IPS-20b (cell line): ENCODE results near the gene GDF11.

Experiments
- H3K27ac ChIP-seq: one replicate; pipeline ENCODE4 v1.5.1; 2013; ENCODE audit warnings: low read length
- H3K27me3 ChIP-seq: 2 replicates; pipeline ENCODE4 v1.6.1; 2013; ENCODE audit warnings: mild to moderate bottlenecking, low read length, inconsistent platforms; ENCODE audit not compliant: insufficient read depth
- H3K36me3 ChIP-seq: 2 replicates; pipeline ENCODE4 v1.6.1; 2013; ENCODE audit warnings: low read depth, mild to moderate bottlenecking, inconsistent platforms, low read length, moderate library complexity; ENCODE audit not compliant: insufficient read depth
- H3K4me1 ChIP-seq: 2 replicates; pipeline ENCODE4 v1.6.1; 2013; ENCODE audit warnings: mild to moderate bottlenecking, control low read depth, inconsistent platforms, low read length, moderate library complexity; ENCODE audit not compliant: insufficient read depth
- H3K4me3 ChIP-seq: 2 replicates; pipeline ENCODE4 v1.5.1; 2013; ENCODE audit warnings: mild to moderate bottlenecking, low read length, inconsistent platforms
- H3K9ac ChIP-seq: 2 replicates; pipeline ENCODE4 v1.6.1; 2013; ENCODE audit warnings: low read depth, mild to moderate bottlenecking, inconsistent platforms, low read length, moderate library complexity
- H3K9me3 ChIP-seq: 2 replicates; pipeline ENCODE4 v1.6.1; 2013; ENCODE audit warnings: mild to moderate bottlenecking, low read depth, low read length, inconsistent platforms; ENCODE audit not compliant: insufficient read depth

Gene GDF11

GRCh38 chr12:55727643-55728185 is 15.2 kb upstream of the GDF11 start:
- peaks cover 6% of the 10 kb centered on the region; the same call in 1 of the 2 replicates for H3K4me1 ChIP-seq
- peaks cover 43% of the 10 kb centered on the region for H3K36me3 ChIP-seq
- H3K4me3 ChIP-seq: peak overlapping the region; percentile 83
- H3K9ac ChIP-seq: peak overlapping the region; percentile 88
- H3K27ac ChIP-seq: no peak overlapping the region
- no peaks in the 10 kb centered on the region for H3K9me3 ChIP-seq
- H3K27me3 ChIP-seq: no peaks in the 10 kb centered on the region

GRCh38 chr12:55728186-55728938 is 14.6 kb upstream of the GDF11 start:
- H3K4me1 ChIP-seq: peaks cover 6% of the 10 kb centered on the region; the same call in 1 of the 2 replicates
- H3K27ac ChIP-seq: no peak overlapping the region
- no peaks in the 10 kb centered on the region for H3K27me3 ChIP-seq
- H3K36me3 ChIP-seq: peaks cover 36% of the 10 kb centered on the region
- no peaks in the 10 kb centered on the region for H3K9me3 ChIP-seq
- H3K9ac ChIP-seq: peak overlapping the region; percentile 88
- peak overlapping the region; percentile 83 for H3K4me3 ChIP-seq

- no peaks in the 10 kb centered on the region for H3K9me3 ChIP-seq
- no peaks in the 10 kb centered on the region for H3K27me3 ChIP-seq
- peaks cover 28% of the 10 kb centered on the region for H3K36me3 ChIP-seq
- peak within 1 kb of the TSS; percentile 88 for H3K9ac ChIP-seq
- H3K4me1 ChIP-seq: peaks cover 6% of the 10 kb centered on the region; the same call in 1 of the 2 replicates
- peak within 1 kb of the TSS; percentile 83 for H3K4me3 ChIP-seq
- H3K27ac ChIP-seq: peak within 1 kb of the TSS; percentile 75
These were observed 13.7 kb upstream of the GDF11 start, which contains the start of gene CD63 for GRCh38 chr12:55728939-55729818. Gene CD63, minus strand, starts transcription at chr12:55729009. Its CDS starts 668 bp downstream, at chr12:55728341.

- H3K9me3 ChIP-seq: no peaks in the 10 kb centered on the region
- peak overlapping the region; percentile 83 for H3K4me3 ChIP-seq
- peak overlapping the region; percentile 88; the same call in 1 of the 2 replicates for H3K9ac ChIP-seq
- H3K4me1 ChIP-seq: peaks cover 6% of the 10 kb centered on the region; the same call in 1 of the 2 replicates
- H3K27me3 ChIP-seq: no peaks in the 10 kb centered on the region
- H3K36me3 ChIP-seq: peaks cover 19% of the 10 kb centered on the region
- no peak overlapping the region for H3K27ac ChIP-seq
These were observed 12.8 kb upstream of the GDF11 start for GRCh38 chr12:55729819-55730818.

GRCh38 chr12:55732288-55732687 is 10.6 kb upstream of the GDF11 start:
- Histone ChIP-seq H3K4me3 (no peak overlapping the region), H3K9me3 (no peaks in the 10 kb centered on the region), H3K36me3 (no peaks in the 10 kb centered on the region), H3K9ac (no peak overlapping the region), H3K4me1 (peaks cover 3% of the 10 kb centered on the region; the same call in 1 of the 2 replicates), H3K27me3 (no peaks in the 10 kb centered on the region), H3K27ac (no peak overlapping the region)

GRCh38 chr12:55733021-55733555 is 9.8 kb upstream of the GDF11 start:
- Histone ChIP-seq H3K27ac (no peak overlapping the region), H3K4me3 (no peak overlapping the region), H3K9me3 (no peaks in the 10 kb centered on the region), H3K4me1 (peaks cover 5% of the 10 kb centered on the region; the same call in 1 of the 2 replicates), H3K27me3 (no peaks in the 10 kb centered on the region), H3K9ac (no peak overlapping the region), H3K36me3 (no peaks in the 10 kb centered on the region)

GRCh38 chr12:55733858-55734257 is 9.1 kb upstream of the GDF11 start:
- no peak overlapping the region for H3K27ac ChIP-seq
- H3K4me1 ChIP-seq: peaks cover 5% of the 10 kb centered on the region; the same call in 1 of the 2 replicates
- no peaks in the 10 kb centered on the region for H3K27me3 ChIP-seq
- H3K4me3 ChIP-seq: no peak overlapping the region
- no peaks in the 10 kb centered on the region for H3K9me3 ChIP-seq
- no peak overlapping the region for H3K9ac ChIP-seq
- no peaks in the 10 kb centered on the region for H3K36me3 ChIP-seq

- Histone ChIP-seq H3K27ac (no peak overlapping the region), H3K9ac (no peak overlapping the region), H3K4me3 (no peak overlapping the region), H3K4me1 (peaks cover 5% of the 10 kb centered on the region; the same call in 1 of the 2 replicates), H3K9me3 (no peaks in the 10 kb centered on the region), H3K27me3 (no peaks in the 10 kb centered on the region), H3K36me3 (no peaks in the 10 kb centered on the region)
These were observed 8.3 kb upstream of the GDF11 start for GRCh38 chr12:55734595-55734994.

- H3K4me3 ChIP-seq: no peak overlapping the region
- H3K4me1 ChIP-seq: peaks cover 5% of the 10 kb centered on the region; the same call in 1 of the 2 replicates
- H3K9ac ChIP-seq: no peak overlapping the region
- no peak overlapping the region for H3K27ac ChIP-seq
- no peaks in the 10 kb centered on the region for H3K27me3 ChIP-seq
- no peaks in the 10 kb centered on the region for H3K36me3 ChIP-seq
- H3K9me3 ChIP-seq: no peaks in the 10 kb centered on the region
These were observed 6.8 kb upstream of the GDF11 start for GRCh38 chr12:55736076-55736475.

- Histone ChIP-seq H3K9me3 (no peaks in the 10 kb centered on the region), H3K27ac (no peak overlapping the region), H3K4me3 (peak overlapping the region; percentile 78), H3K9ac (peak overlapping the region; percentile 61; the same call in 1 of the 2 replicates), H3K27me3 (no peaks in the 10 kb centered on the region; the same call in 1 of the 2 replicates), H3K4me1 (peaks cover 8% of the 10 kb centered on the region), H3K36me3 (no peaks in the 10 kb centered on the region)
These were observed 5.9 kb upstream of the GDF11 start for GRCh38 chr12:55736780-55737580.
